ENCODE results near the gene ZNF124. TPM values are rescaled to one million over a fixed set of nuclear protein-coding genes. Genes with fewer than 3 reads are reported as not detected.

Gene ZNF124
- polyA plus RNA-seq, 1 donor from 2014 or later = 23.6 TPM

- Histone ChIP-seq H3K9me3 (ENCODE audit: low read length) (no peaks in the 10 kb centered on the region), H4K20me1 (ENCODE audit: insufficient read depth) (no peaks in the 10 kb centered on the region), H3K27me3 (ENCODE audit: insufficient read depth, low read depth, low read length) (peaks cover 20% of the 10 kb centered on the region), H2AFZ (ENCODE audit: low read depth, low read length) (no peak overlapping the region), H3K27ac (ENCODE audit: low read length) (no peak overlapping the region), H3K36me3 (ENCODE audit: insufficient read depth, low read length) (no peaks in the 10 kb centered on the region), H3K4me3 (ENCODE audit: low read length) (no peak overlapping the region), H3K9ac (ENCODE audit: low read length) (no peak overlapping the region), H3K4me2 (ENCODE audit: low read length) (no peak overlapping the region), H3K79me2 (replicated peaks; ENCODE audit: insufficient read depth, low read length) (no peaks in the 10 kb centered on the region), H3K9me2 (ENCODE audit: insufficient read depth, low read length) (no peaks in the 10 kb centered on the region), H3F3A (ENCODE audit: insufficient read depth, low read length, poor library complexity, severe bottlenecking) (no peaks in the 10 kb centered on the region)
- TF ChIP-seq EZH2 (IDR thresholded peaks at IDR 0.05; ENCODE audit: borderline replicate concordance, insufficient read depth, low read length, poor library complexity, severe bottlenecking) (no peak), MXI1 (conservative IDR thresholded peaks at IDR 0.05; ENCODE audit: poor library complexity, severe bottlenecking) (no peak), CTCF (IDR thresholded peaks at IDR 0.05; ENCODE audit: poor library complexity, severe bottlenecking) (no peak), POLR2AphosphoS5 (IDR thresholded peaks at IDR 0.05) (no peak), SMC3 (conservative IDR thresholded peaks at IDR 0.05; ENCODE audit: poor library complexity) (no peak), RAD21 (conservative IDR thresholded peaks at IDR 0.05) (no peak), REST (IDR thresholded peaks at IDR 0.05; ENCODE audit: borderline replicate concordance) (no peak), EP300 (conservative IDR thresholded peaks at IDR 0.05; ENCODE audit: poor library complexity, severe bottlenecking) (no peak), TAF1 (IDR thresholded peaks at IDR 0.05; ENCODE audit: low read depth) (no peak)
Measured at GRCh38 chr1:247115545-247115944, 56.3 kb downstream of the ZNF124 start.

- no peak overlapping the region for H3K9ac ChIP-seq (ENCODE audit: low read length)
- no peaks in the 10 kb centered on the region for H3F3A ChIP-seq (ENCODE audit: insufficient read depth, low read length, poor library complexity, severe bottlenecking)
- H3K4me3 ChIP-seq (ENCODE audit: low read length) = no peak overlapping the region
- H3K9me2 ChIP-seq (ENCODE audit: insufficient read depth, low read length) = no peaks in the 10 kb centered on the region
- no peaks in the 10 kb centered on the region for H3K9me3 ChIP-seq (ENCODE audit: low read length)
- no peaks in the 10 kb centered on the region for H3K36me3 ChIP-seq (ENCODE audit: insufficient read depth, low read length)
- H3K4me2 ChIP-seq (ENCODE audit: low read length) = no peak overlapping the region
- H2AFZ ChIP-seq (ENCODE audit: low read depth, low read length) = no peak overlapping the region
- H3K27me3 ChIP-seq (ENCODE audit: insufficient read depth, low read depth, low read length) = peaks cover 20% of the 10 kb centered on the region
- no peaks in the 10 kb centered on the region for H4K20me1 ChIP-seq (ENCODE audit: insufficient read depth)
- no peaks in the 10 kb centered on the region for H3K79me2 ChIP-seq (replicated peaks; ENCODE audit: insufficient read depth, low read length)
- TF ChIP-seq RAD21 (conservative IDR thresholded peaks at IDR 0.05) = no peak
- no peak for TF ChIP-seq POLR2AphosphoS5 (IDR thresholded peaks at IDR 0.05)
- TF ChIP-seq EP300 (conservative IDR thresholded peaks at IDR 0.05; ENCODE audit: poor library complexity, severe bottlenecking) = no peak
- no peak for TF ChIP-seq CTCF (IDR thresholded peaks at IDR 0.05; ENCODE audit: poor library complexity, severe bottlenecking)
- no peak for TF ChIP-seq SMC3 (conservative IDR thresholded peaks at IDR 0.05; ENCODE audit: poor library complexity)
- no peak for TF ChIP-seq EZH2 (IDR thresholded peaks at IDR 0.05; ENCODE audit: borderline replicate concordance, insufficient read depth, low read length, poor library complexity, severe bottlenecking)
- TF ChIP-seq REST (IDR thresholded peaks at IDR 0.05; ENCODE audit: borderline replicate concordance) = no peak
- no peak for TF ChIP-seq TAF1 (IDR thresholded peaks at IDR 0.05; ENCODE audit: low read depth)
- no peak for TF ChIP-seq MXI1 (conservative IDR thresholded peaks at IDR 0.05; ENCODE audit: poor library complexity, severe bottlenecking)
- H3K27ac ChIP-seq (ENCODE audit: low read length) = no peak overlapping the region
Measured at GRCh38 chr1:247115141-247115510, 56.7 kb downstream of the ZNF124 start.

Measured in neural cell (in vitro differentiated cells).